Measurements from ENCODE around the gene SHE.
A peak's percentile ranks its signal among the peaks of the same experiment; 100 is the strongest.
"Not testable (repeated sequence)": the region's sequence is repeated elsewhere in the genome, so short reads cannot be mapped to it uniquely, and the experiment has no call there.

The SHE gene

DNA sequence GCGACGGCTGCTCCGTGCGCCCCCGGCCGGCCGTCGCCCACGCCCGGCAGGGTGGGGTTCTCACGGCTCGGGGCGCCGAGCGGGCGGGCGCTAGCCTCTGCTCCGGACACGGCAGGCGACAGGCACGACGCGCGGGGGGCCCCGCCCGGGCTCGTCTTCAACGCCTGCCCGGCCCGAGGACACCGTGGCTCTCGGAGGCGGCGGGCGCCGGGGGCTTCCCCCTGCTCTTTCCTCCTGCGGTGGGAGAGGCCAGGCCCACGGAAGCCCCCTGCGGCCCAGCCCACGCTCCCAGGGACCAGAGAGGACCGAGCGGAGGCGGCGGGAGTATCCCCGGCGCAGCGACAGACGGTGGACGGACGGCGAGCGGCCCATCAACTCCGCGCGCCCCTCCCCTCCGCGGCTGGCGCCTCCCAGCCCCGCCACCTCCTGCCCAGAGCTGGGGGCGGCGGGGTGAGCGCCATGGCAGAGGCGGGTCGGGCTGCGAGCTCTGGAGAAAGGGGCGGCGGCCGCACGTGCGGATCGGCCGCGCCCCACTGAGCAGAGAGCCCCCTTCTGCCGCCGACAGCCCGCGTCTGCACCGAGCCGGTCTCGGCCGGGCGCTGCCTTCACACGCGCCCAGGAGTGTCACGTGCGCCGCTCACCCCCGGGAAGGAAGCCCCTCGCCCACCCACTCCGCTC is at the start of gene SHE, which contains the start of gene TDRD10:
SHE (minus strand) TSS at position 347 of the 678 bp plus-strand sequence. CDS start 386 bp downstream, outside the sequence.
TDRD10 (plus strand) TSS at position 154 of the 678 bp plus-strand sequence. CDS start 4,685 bp downstream, outside the sequence.
- DNase-seq, result no peak

GRCh38 chr1:154551474-154551873 is 49.3 kb upstream of the SHE start:
- no peak for DNase-seq

GRCh38 chr1:154550657-154551056 is 48.4 kb upstream of the SHE start:
- no peak for DNase-seq

DNA sequence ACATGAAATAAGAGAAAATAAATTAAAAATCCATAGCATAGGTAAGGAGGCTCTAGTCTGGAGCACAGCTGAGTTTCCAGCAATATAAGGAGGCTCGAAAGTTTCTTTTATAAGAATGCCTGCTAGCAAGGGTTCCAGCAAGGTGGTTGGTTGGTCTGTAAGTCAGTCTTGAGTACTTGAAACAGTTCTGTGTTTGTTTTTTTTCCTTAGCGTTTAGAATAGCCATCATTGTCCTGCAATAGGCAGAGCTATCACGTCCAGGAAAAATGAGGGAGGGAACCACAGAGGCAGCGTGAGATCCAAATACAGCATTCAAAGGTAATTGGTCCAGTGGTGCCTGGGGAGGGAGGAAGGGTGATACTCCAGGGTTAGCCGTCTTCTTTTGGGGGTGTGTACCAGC is 47.9 kb upstream of the SHE start:
- DNase-seq, result no peak

DNA sequence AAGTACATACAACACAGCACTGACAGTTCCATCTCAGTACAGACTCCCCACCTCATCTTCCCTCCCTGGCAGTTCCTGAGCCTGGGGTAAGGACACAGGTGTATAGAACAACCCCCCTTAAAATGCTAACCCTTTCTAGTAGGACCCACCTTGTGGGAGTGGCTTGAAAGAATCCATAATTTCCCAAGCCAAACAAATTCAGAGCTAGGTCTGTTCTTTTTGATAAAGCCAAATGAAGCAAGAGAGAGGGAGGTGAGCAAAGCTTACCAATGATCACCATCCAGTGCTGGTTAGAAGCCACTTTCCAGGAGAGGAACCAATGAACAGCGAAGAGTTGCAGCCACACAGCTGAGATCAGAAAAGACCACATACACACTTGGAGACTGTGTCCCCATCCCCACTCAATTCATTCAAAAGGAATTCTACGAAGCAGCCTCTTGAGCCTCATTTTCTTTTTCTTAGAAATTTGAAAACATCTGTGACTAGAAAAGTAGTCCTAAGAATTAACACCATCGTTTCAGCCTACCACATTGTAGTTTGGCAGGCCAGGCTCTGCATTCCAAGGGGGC is 47.1 kb upstream of the SHE start:
- no peak for DNase-seq

GRCh38 chr1:154548028-154548427 is 45.8 kb upstream of the SHE start:
- DNase-seq, result no peak

GRCh38 chr1:154547105-154547732 is 45.0 kb upstream of the SHE start:
- DNase-seq, result no peak

DNA sequence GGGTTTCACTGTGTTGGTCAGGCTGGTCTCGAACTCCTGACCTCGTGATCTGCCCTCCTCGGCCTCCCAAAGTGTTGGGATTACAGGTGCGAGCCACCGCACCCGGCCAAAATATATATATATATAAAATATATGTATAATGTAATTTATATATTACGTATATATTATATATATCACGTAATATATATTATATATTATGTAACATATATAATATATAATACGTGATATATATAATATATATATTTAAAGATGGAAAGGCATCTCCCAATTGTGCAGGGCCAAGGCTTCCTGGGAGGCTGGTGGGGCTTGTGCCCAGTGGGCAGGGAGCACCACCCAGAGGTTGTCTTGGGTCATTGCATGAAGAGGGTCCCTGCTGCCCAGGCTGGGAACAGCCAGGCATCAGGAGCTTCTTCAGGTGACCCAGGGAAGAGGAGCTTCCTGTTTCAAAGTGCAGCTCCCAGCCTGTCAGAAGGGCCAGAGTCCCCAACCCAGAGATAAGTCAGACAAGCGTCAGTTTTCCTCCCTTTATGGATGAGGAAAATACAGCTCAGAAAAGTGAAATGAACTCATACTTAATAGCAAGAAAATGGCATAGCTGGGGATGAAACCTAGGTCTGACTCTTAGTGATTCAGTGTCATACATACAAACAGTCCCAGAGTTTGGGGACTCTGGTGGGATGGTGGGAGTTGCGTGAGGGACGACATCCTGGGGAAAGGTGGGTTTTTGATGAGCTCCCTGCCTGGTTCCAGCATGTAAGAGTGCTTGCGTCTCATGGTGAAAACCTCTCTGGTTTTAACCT is 44.3 kb upstream of the SHE start:
- DNase-seq, result peak; percentile 45

GRCh38 chr1:154541231-154541630 is 39.0 kb upstream of the SHE start:
- no peak for DNase-seq

GRCh38 chr1:154539486-154540483 is 37.6 kb upstream of the SHE start:
- no peak for DNase-seq

DNA sequence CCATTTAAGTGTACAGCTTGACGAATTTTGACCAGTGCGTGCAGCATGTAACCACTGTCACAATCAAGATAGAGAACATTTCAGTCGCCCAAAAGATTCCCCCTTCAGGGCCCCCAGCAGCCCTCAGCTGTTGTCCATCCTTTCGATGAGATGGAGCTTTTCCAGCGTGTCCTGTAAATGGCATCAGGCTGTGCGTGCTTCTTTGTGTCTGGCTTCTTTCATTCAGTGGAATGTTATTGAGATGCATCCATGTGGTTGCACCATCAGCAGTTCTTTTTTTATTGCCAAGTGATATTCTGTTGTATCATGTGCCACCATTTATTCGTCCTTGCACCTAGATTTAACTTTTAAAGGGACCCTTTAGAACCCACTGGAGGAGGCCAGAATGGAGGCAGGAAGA is 34.4 kb upstream of the SHE start:
- DNase-seq, result no peak

DNA sequence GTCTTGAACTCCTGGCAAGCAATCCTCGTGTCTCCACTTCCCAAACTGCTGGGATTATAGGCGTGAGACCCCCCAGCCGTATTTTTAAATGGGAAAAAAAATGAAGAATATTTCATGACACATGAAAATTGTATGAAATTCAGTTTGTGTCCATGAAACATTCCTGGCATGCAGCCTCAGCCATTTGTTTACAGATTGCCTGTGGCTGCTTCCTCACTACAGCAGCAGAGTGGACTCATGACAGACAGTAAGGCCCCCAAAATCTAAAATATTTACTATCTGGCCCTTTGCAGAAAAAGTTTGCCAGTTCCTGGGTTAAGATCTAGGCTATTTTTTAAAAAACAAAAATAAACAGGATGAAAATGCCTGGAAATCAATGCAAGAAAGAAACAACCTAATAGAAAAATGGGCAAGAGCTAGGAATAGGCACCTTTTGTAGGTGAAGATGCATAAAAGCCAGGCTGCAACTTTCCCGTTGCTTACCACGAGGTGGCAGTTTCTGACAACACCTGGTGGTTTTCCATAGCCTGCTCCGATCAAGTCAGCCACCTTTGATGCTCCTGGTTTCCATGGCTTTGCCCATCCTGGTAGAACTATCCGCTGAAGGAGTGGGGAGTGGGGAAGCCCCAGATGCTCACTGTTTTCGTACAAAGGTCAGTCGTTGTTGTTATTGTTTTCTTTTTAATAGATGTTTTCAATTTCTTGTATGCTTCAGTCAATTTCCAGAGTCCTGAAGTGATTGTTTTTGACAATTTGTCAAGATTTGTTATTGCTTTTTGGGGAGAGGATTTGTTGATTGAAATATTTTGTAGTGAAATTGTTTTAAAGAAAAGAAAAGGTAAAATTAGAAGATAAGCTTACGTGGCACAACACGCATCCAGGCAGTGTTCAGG is 32.0 kb upstream of the SHE start:
- DNase-seq, result peak; percentile 83

GRCh38 chr1:154531950-154532349 is 29.7 kb upstream of the SHE start:
- not testable (repeated sequence) for DNase-seq

DNA sequence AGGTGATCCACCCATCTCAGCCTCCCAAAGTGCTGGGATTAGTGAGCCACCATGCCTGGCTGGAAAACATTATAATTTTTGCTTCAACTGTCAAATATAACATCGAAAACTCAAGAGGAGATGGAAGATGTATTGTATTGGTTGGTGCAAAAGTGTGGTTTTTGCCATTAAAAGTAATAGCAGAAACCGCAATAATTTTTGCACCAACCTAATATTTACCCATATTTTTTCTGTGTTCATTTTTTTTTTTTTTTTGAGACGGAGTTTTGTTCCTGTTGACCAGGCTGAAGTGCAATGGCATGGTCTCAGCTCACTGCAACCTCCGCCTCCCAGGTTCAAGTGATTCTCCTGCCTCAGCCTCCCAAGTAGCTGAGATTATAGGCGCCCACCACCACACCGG is 27.1 kb upstream of the SHE start:
- DNase-seq, result no peak

DNA sequence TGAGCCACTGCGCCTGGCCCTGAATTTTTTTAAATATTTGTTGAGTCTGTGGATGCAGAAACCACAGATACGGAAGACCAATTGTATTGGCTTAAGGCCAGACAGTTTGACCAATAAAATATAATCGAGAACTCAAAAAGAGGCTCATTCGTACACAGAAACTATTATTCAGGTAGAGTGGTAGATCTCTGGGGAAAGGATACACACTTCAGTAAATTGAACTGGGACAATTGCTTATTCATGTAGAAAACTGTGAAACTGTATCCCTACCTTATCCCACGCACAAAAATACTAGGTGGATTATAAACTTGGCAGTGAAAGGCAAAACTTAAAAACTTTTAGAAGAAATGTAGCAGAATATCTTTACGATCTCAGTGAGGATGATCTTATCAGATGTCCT is 25.0 kb upstream of the SHE start:
- peak; percentile 25 for DNase-seq

DNA sequence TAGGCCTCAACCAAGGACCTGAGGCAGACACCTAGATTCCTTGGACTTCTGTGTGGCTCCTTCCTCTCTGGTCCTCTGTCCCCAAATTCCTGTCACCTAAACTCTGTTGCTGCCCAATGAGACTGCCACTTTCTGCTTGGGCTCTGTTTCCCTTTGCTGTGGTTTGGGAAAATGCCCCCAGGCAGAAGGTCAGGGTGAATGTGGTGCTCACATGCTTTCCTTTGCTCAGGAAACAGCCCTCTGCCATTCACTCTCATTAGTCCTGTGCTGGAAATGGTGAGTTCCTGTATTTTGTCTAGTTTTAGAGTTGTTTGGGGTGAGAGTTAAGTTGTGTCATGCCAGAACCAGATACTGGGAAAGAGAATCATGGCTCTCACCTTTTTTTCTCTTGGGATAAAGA is 22.7 kb upstream of the SHE start:
- no peak for DNase-seq

- no peak for DNase-seq
These were observed 19.5 kb upstream of the SHE start for GRCh38 chr1:154521695-154522094.

- no peak for DNase-seq
These were observed 18.1 kb upstream of the SHE start for GRCh38 chr1:154520333-154520732.

DNA sequence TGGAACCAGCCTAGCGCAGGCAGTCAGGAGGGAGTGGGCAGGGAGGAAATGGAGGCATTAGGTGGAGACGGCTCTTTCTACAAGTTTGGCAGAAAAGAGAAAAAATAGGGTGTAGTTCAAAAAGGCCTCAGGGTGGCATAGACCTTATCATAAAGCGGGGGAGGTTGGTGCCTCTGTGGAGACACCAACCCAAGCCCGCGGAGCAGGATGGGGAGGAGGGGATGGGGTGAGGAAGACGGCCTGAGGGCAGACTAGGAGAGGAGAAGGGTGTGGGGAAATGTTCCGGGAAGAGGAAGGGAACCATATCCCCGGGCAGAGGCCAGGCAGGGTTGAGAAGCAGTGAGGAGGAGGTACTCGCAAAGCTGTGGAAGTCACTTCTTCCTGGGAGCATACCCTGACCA is 17.4 kb upstream of the SHE start:
- no peak for DNase-seq

GRCh38 chr1:154517661-154518060 is 15.4 kb upstream of the SHE start:
- no peak for DNase-seq

GRCh38 chr1:154514066-154514553 is 11.9 kb upstream of the SHE start:
- no peak for DNase-seq

All from NCI-H2171 treated with DMSO at 0.1 percent for 48 hours (cell line).